ENCODE measurements around the gene STAC3.

Gene STAC3

GRCh38 chr12:57221169-57221917, 29.6 kb downstream of the STAC3 start:
- H3K4me3 ChIP-seq (ENCODE audit: low read depth, low read length) = no peak overlapping the region
- TF ChIP-seq, protein P1, sequence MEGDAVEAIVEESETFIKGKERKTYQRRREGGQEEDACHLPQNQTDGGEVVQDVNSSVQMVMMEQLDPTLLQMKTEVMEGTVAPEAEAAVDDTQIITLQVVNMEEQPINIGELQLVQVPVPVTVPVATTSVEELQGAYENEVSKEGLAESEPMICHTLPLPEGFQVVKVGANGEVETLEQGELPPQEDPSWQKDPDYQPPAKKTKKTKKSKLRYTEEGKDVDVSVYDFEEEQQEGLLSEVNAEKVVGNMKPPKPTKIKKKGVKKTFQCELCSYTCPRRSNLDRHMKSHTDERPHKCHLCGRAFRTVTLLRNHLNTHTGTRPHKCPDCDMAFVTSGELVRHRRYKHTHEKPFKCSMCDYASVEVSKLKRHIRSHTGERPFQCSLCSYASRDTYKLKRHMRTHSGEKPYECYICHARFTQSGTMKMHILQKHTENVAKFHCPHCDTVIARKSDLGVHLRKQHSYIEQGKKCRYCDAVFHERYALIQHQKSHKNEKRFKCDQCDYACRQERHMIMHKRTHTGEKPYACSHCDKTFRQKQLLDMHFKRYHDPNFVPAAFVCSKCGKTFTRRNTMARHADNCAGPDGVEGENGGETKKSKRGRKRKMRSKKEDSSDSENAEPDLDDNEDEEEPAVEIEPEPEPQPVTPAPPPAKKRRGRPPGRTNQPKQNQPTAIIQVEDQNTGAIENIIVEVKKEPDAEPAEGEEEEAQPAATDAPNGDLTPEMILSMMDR (IDR thresholded peaks at IDR 0.05; ENCODE audit: low read depth, low read length, missing control alignments) = no peak

DNA sequence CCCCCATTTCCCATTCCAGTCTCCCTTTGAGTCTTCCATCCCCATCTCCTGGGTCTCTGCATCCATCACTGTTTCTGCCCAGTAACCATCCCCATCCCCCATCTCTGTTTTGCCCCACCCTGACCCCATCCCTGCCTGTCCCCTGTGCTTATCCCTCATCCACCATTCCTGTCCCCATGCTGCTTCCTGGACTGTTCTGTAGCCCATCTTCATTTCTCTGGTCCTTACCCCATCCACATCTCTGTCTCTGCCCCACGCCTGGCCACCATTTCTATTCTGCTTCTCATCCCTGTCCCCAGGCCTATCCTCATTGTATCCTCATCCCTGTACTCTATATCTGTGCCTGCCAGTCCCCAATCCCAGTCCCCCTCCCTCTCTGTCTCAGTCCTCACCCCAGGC, 30.2 kb downstream of the STAC3 start:
- DNase-seq (ENCODE audit: low read depth) = no peak
- H3K4me3 ChIP-seq (ENCODE audit: low read depth, low read length) = no peak overlapping the region
- TF ChIP-seq, protein P1 (IDR thresholded peaks at IDR 0.05; ENCODE audit: low read depth, low read length, missing control alignments) = no peak

More at GRCh38 chr12:57221169-57221917, 29.6 kb downstream of the STAC3 start:
- no peak for DNase-seq (ENCODE audit: low read depth)

DNA sequence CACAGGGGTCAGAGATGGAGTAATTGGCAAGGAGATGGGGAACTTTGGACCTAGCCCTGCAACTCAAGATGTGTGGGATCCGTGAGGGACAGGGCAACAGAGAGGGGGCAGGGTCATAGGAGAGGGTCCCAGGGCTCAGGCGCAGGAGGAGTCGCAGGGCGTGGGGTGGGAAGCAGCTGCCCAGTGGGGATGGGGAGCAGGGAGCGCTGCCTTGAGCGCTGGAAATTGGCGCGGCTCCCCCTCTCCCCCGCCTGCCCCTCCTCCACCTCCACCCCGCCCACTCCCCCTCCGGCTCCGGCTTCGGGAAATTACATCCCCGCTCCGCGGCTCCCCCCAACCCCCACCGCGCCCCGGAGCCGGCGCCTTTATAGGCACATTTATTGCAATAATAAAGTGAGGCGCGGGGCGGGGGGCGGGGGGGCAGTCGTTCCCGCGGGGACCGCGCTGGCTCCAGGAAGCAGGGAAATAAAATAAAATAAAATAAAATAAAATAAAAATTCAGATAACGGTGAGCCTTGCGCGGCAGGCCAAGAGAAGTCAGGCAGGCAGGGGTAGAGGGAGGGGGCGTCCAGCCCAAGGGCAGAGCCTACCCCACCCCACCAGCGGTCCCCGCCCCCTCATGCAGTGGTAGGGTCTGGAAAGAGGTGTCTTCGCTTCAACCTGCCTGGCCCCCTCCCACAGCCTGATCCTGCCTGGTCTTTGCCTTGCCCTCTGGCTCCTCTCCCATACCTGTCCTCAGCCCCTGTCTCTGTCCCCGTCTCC, 30.8 kb downstream of the STAC3 start:
- no peak overlapping the region for H3K4me3 ChIP-seq (ENCODE audit: low read depth, low read length)
- TF ChIP-seq, protein P1 (IDR thresholded peaks at IDR 0.05; ENCODE audit: low read depth, low read length, missing control alignments) = no peak
- DNase-seq (ENCODE audit: low read depth) = no peak

DNA sequence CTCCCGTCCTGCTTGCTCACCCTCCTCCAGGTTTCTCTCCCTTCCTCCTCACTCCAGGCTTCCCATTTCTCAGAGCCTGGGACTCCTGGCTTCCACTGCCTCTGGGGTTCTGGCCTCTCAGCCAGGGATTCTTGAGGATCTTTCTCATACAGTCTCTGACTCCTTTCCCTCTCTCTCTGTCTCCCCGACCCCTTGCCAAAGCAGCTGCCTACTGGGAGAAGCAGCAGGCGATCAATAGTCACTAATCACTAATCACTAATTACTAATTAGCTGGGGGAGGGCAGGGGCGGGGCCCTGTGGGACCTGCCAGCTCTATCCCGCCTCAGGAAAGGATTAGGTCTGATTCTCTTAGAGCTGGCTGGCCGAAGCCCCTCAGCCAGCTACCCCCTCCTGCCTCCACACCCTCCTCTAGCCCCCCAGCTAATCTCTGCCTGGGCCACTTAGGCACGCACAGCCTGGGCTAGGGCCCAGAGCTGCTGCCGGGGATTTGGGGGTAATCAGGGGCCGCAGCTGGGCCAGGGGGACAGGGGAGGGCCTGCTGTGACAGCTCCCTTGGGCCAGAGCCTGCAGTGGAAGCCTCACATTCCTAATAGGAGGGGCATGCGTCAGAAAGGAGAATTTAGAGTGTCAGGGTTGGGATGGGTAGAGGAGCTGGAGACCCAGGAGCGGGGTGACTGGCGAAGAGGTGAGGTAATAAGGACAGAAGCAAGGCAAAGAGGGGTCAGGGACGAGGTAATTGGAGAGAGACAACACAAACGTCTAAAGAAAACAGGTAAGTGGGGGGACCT, 31.6 kb downstream of the STAC3 start:
- TF ChIP-seq, protein P1 (IDR thresholded peaks at IDR 0.05; ENCODE audit: low read depth, low read length, missing control alignments) = no peak
- no peak for DNase-seq (ENCODE audit: low read depth)
- H3K4me3 ChIP-seq (ENCODE audit: low read depth, low read length) = no peak overlapping the region

- H3K4me3 ChIP-seq (ENCODE audit: low read depth, low read length) = no peak overlapping the region
- DNase-seq (ENCODE audit: low read depth) = no peak
- TF ChIP-seq, protein P1 (IDR thresholded peaks at IDR 0.05; ENCODE audit: low read depth, low read length, missing control alignments) = no peak
Observed at GRCh38 chr12:57218030-57218853, 32.7 kb downstream of the STAC3 start.

Data from GM12864 (cell line).